Measurements from ENCODE around the gene STAT3.
A peak's percentile ranks its signal among the peaks of the same experiment; 100 is the strongest.

- TF ChIP-seq ZC3H10 (CRISPR knock-in tag; IDR thresholded peaks at IDR 0.05) (no peak), POU6F1 (CRISPR knock-in tag; IDR thresholded peaks at IDR 0.05; ENCODE audit: borderline replicate concordance, low read depth) (no peak), ESRRG (CRISPR knock-in tag; IDR thresholded peaks at IDR 0.05) (no peak), ZNF8 (CRISPR knock-in tag; IDR thresholded peaks at IDR 0.05) (peak; percentile 98), TOX (CRISPR knock-in tag; IDR thresholded peaks at IDR 0.05; ENCODE audit: borderline replicate concordance) (no peak), CREB5 (CRISPR knock-in tag; IDR thresholded peaks at IDR 0.05; ENCODE audit: low read depth) (no peak), RARB (CRISPR knock-in tag; IDR thresholded peaks at IDR 0.05) (no peak), TSHZ2 (CRISPR knock-in tag; IDR thresholded peaks at IDR 0.05) (no peak), ZFP30 (CRISPR knock-in tag; IDR thresholded peaks at IDR 0.05) (no peak), ZNF70 (CRISPR knock-in tag; IDR thresholded peaks at IDR 0.05) (no peak), GLIS3 (CRISPR knock-in tag; IDR thresholded peaks at IDR 0.05) (no peak), PATZ1 (CRISPR knock-in tag; IDR thresholded peaks at IDR 0.05; ENCODE audit: borderline replicate concordance) (no peak), TCF4 (CRISPR knock-in tag; IDR thresholded peaks at IDR 0.05; ENCODE audit: borderline replicate concordance) (no peak), PPARA (CRISPR knock-in tag; IDR thresholded peaks at IDR 0.05; ENCODE audit: borderline replicate concordance) (no peak)
These were observed 16.1 kb downstream of the STAT3 start for GRCh38 chr17:42372142-42372541.

All from SK-N-SH treated with all-trans-retinoic acid at 6 μM for 48 hours (cell line).